Ramos (cell line): ENCODE data around the gene MCM5.
"Not testable (repeated sequence)": the region's sequence is repeated elsewhere in the genome, so short reads cannot be mapped to it uniquely, and the experiment has no call there.

Source experiments
- in situ Hi-C: fragments of 300-500 bp; cut with MboI; formaldehyde crosslinking; loops from one replicate; pipeline ENCODE4 v1.14.3; 2022; ENCODE audit warnings: low sequenced_read_pairs; ENCODE audit not compliant: unreplicated experiment

Gene MCM5

GRCh38 chr22:35446365-35446764 lies 46.4 kb downstream of the MCM5 start:
- in situ Hi-C loops, result no loop called here

GRCh38 chr22:35448523-35448922 lies 48.6 kb downstream of the MCM5 start:
- in situ Hi-C loops, result no loop called here

DNA sequence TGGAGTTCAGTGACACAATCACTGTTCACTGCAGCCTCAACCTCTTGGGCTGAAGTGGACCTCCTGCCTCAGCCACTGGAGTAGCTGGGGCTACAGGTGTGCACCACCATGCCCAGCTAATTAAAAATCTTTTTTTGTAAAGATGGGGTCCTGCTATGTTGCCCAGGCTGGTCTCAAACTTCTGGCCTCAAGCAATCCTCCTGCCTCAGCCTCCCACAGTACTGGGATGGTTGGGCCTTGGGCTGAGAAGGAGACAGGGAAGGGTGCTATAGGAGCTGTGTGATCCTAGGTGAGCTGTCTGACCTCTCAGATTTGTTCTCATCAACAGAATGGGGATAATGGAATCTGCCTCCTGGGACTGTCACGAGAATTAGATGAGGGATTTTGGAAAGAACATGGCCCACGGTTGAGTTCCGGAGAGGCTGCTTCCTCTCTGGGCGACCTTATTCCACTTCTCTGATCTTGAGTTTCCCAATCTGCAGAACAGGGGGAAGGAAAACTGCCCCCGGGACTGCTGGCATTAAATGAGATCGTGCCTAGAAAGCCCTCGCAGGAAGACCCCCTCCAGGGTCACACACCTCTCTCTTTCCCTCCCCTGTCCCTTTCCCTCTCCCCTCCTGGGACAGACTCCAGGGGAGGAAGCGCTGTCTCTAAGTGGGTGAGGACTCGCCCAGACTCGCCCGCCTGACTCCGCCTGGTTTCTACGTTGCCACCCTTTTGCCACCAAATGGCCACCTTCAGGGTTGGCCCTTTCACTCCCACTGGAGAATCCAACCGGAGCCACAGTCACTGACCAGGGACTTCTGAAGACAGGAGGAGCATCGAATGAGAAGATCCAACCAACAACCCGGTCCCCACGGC lies 50.1 kb downstream of the MCM5 start:
- in situ Hi-C loops, result no loop called here

DNA sequence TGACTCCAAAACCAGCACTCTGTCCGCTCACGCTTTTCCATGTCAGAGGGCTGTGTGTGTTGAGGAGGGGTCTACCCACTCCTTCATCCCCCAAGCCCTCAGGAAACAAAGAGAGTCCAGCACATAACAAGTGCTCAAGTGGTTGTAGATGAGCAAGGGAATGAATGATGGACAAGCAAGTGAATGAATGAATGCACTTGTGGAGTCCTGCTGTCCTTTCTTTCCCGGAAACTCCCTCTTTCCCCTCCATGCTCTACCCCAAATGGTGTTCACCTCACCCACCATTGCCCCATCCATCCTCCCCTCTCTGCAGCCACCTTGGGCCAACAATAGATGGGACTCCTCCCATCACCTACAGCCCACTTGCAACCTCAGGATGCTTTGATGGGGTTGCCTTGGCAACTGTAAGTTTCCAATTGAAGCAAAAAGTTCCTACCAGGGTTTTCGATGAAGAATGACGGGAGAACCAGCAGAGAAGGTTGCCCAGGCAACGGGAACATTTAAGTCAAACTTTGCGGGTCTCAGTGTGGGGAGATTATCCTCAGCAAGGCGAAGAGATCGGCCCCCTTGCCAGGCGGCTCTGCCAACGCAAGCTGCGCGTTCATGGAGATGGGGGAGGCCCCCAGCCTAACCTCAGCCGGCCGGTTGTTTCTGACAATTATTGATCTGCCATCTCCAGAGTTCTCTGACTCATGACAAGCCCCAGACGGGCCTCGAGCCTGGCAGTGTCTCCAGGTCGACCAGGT lies 51.1 kb downstream of the MCM5 start:
- in situ Hi-C loops, result no loop called here

DNA sequence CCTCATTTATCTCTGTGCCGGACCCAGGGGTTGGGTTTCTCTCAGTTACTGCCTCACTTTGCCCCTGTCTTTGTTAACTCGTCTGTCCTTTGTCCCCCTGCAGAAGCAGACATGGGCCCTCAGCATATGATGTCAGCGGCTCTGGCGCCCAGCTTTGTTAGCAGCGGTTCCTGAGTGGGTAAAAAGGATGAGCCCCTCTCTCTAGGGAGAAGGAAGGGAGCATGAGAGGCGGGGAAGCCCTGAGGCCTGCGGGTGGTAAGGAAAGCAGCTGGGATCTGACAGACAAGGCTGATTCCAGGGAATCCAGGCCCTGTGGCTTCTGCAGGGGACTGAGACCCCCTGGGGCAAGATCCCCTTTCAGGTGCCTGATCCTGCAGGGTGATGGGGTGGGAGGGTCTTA lies 51.7 kb downstream of the MCM5 start:
- in situ Hi-C loops, result no loop called here

GRCh38 chr22:35452351-35452781 lies 52.4 kb downstream of the MCM5 start:
- in situ Hi-C loops, result no loop called here

- in situ Hi-C loops, result no loop called here
Observed at GRCh38 chr22:35452810-35453743, 53.1 kb downstream of the MCM5 start.

- in situ Hi-C loops, result no loop called here
Observed at GRCh38 chr22:35454416-35455054, 54.6 kb downstream of the MCM5 start.

DNA sequence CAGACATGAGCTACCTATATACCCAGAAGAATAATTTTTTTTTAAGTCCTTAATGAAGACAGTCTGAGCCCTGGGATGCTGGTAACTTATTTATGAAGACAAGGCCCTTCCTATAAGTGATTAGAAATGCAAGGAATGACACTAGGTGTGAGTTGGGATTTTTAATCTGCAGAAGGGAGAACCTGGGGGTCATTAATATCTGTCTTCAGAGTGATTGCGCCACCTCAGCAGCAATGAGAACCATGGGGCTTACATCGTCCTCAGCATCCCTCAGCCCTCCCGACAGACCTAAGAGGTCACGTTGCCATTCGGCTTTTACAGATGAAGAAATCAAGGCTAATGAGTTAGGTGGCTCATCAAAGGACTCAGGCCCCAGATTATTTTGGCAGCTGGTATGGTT lies 55.6 kb downstream of the MCM5 start:
- in situ Hi-C loops, result no loop called here

DNA sequence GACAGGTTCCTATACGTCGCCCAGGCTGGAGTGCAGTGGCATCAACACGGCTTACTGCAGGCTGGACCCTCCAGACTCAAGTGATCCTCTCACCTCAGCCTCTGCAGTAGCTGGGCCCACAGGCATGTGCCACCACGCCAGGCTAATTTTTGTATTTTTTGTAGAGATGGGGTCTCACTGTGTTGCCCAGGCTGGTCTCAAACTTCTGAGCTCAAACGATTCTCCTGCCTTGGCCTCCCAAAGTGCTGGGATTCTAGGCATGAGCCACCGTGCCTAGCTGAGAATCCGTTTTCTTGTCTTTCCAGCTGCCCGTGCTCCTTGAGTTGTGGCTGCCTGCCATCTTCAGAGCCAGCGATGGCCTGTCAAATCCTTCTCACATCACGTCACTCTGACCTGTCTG lies 56.8 kb downstream of the MCM5 start:
- in situ Hi-C loops, result no loop called here

GRCh38 chr22:35457729-35458546 lies 58.0 kb downstream of the MCM5 start:
- in situ Hi-C loops, result no loop called here

- in situ Hi-C loops, result no loop called here
Observed at GRCh38 chr22:35458547-35459422, 58.8 kb downstream of the MCM5 start.

DNA sequence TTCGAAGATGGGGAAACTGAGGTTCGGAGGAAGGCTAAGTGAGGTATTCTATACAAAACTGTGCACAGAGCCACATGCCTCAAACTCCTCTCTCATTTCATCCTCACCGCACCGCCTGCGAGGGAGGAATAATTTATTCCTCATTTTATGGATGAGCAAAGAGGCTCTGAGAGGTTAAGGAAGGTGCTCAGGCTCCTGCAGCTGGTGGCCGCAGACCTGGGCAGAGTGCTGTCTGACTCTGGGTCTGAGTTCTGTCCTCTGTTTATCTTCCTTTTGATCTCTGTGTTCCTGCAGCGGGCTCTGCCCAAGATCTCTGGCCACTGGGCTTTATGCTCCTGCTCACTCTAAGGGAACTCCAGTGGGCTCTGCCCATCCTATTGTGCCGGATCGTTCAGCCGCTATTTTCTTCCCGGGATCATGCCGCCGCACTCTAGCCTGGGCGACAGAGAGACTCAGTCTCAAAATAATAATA lies 59.5 kb downstream of the MCM5 start:
- in situ Hi-C loops, result no loop called here

DNA sequence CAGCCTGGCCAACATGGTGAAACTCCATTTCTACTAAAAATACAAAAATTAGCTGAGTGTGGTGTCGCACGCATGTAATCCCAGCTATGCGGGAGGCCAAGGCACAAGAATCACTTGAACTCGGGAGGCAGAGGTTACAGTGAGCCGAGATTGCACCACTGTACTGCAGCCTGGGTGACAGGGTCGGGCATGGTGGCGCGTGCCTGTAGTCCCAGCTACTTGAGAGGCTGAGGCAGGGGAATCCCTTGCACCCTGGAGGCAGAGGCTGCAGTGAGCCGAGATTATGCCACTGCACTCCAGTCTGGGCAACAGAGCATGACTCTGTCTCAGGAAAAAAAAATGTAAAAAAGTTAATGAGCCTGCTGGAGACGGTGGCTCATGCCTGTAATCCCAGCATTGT lies 60.0 kb downstream of the MCM5 start:
- in situ Hi-C loops, result not testable (repeated sequence)

GRCh38 chr22:35460688-35461087 lies 60.7 kb downstream of the MCM5 start:
- in situ Hi-C loops, result no loop called here

DNA sequence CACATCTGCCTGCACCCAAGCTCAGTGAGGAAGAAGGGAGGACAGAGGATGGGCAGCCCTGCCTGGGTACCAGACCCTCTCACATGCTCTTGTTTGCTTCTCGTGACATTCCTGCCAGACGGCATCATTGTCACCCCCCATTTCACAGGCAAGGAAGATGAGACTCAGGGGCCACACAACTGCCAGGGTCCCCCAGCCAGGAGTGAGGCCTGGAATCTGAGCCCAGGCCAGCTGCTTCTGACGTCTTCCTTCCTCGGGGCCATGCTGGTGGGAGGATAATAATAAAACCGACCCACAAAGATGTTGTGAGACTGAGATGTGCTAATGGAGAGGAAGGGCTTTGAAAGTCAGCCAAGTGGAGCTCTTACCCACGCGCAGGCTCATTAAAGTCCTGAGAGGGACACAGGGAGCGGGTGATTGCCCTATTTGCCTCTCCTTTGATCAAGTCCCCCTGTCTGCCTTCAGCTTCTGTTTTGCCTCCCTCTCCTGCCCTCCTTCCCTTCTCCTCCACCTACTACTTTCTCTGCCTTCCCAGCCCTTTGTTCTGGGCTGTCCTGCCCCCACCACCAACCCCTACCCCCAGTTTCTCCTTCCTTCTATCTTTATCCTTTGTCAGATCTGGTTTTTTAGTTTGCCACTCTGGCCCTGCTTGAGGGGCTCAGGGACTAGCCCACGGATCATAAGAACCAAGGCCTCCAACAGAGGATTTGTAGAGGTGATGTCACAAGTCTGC lies 62.7 kb downstream of the MCM5 start:
- in situ Hi-C loops, result no loop called here

DNA sequence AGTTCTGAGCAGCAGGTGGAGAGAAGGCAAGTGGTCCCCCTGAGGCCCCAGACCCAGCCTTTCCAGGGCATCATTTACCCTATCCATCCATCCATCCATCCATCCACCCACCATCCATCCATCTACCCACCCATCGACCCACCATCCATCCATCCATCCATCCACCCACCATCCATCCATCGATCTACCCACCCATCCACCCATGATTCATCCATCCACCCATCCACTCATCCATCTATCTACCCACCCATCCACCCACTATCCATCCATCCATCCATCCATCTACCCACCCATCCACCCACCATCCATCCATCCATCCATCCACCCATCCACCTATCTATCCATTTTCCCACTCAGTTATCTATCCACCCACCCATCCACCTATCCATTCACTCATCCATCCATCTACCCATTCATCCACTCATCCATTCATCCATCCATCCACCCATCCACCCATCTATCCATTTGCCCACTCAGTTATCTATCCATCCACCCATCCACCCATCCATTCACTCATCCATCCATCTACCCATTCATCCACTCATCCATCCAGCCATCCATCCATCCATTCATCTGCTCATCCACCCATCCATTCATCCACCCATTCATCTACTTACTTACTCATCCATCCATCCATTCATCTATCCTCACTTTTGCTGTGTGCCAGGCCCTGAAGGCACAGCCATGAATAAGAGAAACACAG lies 63.4 kb downstream of the MCM5 start:
- in situ Hi-C loops, result no loop called here
